Measurements from ENCODE around the gene ZBTB39.

DNA sequence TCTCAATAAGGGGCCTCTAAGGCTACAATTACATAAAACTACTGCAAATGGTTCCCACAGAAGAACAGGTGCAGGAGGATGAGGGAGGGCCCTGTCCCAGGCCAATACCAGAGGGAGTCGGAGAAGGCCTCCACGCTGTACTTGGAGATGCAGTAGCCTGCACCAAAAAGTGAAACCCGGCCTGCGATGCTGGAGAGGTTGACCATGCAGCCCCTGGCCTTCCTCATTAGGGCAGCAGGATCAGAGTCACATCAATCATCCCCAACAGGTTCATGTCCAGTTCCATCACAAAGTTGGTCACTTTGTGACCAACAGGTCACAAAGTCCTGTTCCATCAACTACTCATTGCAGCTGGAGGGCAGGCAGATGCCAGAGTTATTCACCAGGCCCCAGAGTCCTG is 23.0 kb downstream of the ZBTB39 start:
- TF ChIP-seq, protein P1, sequence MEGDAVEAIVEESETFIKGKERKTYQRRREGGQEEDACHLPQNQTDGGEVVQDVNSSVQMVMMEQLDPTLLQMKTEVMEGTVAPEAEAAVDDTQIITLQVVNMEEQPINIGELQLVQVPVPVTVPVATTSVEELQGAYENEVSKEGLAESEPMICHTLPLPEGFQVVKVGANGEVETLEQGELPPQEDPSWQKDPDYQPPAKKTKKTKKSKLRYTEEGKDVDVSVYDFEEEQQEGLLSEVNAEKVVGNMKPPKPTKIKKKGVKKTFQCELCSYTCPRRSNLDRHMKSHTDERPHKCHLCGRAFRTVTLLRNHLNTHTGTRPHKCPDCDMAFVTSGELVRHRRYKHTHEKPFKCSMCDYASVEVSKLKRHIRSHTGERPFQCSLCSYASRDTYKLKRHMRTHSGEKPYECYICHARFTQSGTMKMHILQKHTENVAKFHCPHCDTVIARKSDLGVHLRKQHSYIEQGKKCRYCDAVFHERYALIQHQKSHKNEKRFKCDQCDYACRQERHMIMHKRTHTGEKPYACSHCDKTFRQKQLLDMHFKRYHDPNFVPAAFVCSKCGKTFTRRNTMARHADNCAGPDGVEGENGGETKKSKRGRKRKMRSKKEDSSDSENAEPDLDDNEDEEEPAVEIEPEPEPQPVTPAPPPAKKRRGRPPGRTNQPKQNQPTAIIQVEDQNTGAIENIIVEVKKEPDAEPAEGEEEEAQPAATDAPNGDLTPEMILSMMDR (IDR thresholded peaks at IDR 0.05; ENCODE audit: poor library complexity, severe bottlenecking), result no peak
- TF ChIP-seq TAF1 (IDR thresholded peaks at IDR 0.05; ENCODE audit: low read depth) (no peak), RAD21 (conservative IDR thresholded peaks at IDR 0.05) (no peak), POLR2AphosphoS5 (IDR thresholded peaks at IDR 0.05) (no peak), EZH2 (IDR thresholded peaks at IDR 0.05; ENCODE audit: borderline replicate concordance, insufficient read depth, low read length, poor library complexity, severe bottlenecking) (no peak)
